Naive thymus-derived CD4-positive, alpha-beta T cell (primary cell): ENCODE data around the gene SOX9. TPM values are rescaled to one million over a fixed set of nuclear protein-coding genes. Genes with fewer than 3 reads are reported as not detected.
A peak's percentile ranks its signal among the peaks of the same experiment; 100 is the strongest.

ENCODE experiments used
- ATAC-seq: fragments of 150-1000 bp; cut with Tn5 transposase; 2 replicates; pipeline ENCODE4 v1.10.0; 2021; ENCODE audit warnings: mild to moderate bottlenecking, moderate library complexity
- CTCF ChIA-PET: fragments of 350-600 bp; sonication (Branson Sonifier 250); formaldehyde crosslinking; loops from one replicate; lab custom pipeline; 2021; ENCODE audit warnings: antibody characterized with exemption; lab: Charles Lee
- POLR2A ChIA-PET: fragments of 350-600 bp; sonication (Branson Sonifier 250); formaldehyde crosslinking; loops from one replicate; lab custom pipeline; 2021; ENCODE audit warnings: antibody characterized with exemption, inconsistent platforms; lab: Charles Lee
- DNase-seq, 9 donors: peaks; one replicate each; pipeline versions ENCODE4 v3.0.0 to v3.0.0-alpha.2; 2020 to 2022; ENCODE audit warnings: mixed read lengths in 1 of 9
- H3K27ac ChIP-seq: one replicate; pipeline ENCODE4 v1.7.0; 2013; ENCODE audit warnings: mild to moderate bottlenecking, low read depth, low read length, moderate library complexity
- H3K27me3 ChIP-seq, 2 donors: one replicate each; pipeline ENCODE4 v1.7.0; 2013; ENCODE audit warnings: low read length in 2 of 2, mild to moderate bottlenecking in 2 of 2, moderate library complexity in 2 of 2; ENCODE audit not compliant: control insufficient read depth in 2 of 2, insufficient read depth in 2 of 2
- H3K36me3 ChIP-seq, 3 experiments: 1 replicate in 2 of 3; 2 replicates in 1 of 3; pipeline ENCODE4 v1.7.0; 2013; ENCODE audit warnings: low read length in 3 of 3, mild to moderate bottlenecking in 3 of 3, moderate library complexity in 1 of 3; ENCODE audit not compliant: insufficient read depth in 3 of 3, control insufficient read depth in 2 of 3
- H3K4me1 ChIP-seq, 2 donors: one replicate each; pipeline ENCODE4 v1.7.0; 2013; ENCODE audit warnings: low read length in 2 of 2, mild to moderate bottlenecking in 2 of 2, moderate library complexity in 1 of 2; ENCODE audit not compliant: control insufficient read depth in 2 of 2, insufficient read depth in 2 of 2
- H3K4me3 ChIP-seq: 2 replicates; pipeline ENCODE4 v1.7.0; 2013; ENCODE audit warnings: mild to moderate bottlenecking, low read length
- H3K9me3 ChIP-seq, 3 experiments: 1 replicate in 2 of 3; 2 replicates in 1 of 3; pipeline ENCODE4 v1.7.0; 2013; ENCODE audit warnings: low read length in 3 of 3; ENCODE audit not compliant: control insufficient read depth in 2 of 3
- H3K27ac Mint-ChIP-seq, 9 donors: one replicate each; pipeline ENCODE4 v1.8.0; 2020 to 2022; ENCODE audit warnings: mixed read lengths in 9 of 9, mild to moderate bottlenecking in 8 of 9, moderate library complexity in 5 of 9, inconsistent platforms in 2 of 9
- H3K27me3 Mint-ChIP-seq, 5 donors: one replicate each; pipeline ENCODE4 v1.8.0; 2021 to 2022; ENCODE audit warnings: mixed read lengths in 5 of 5, mild to moderate bottlenecking in 1 of 5
- H3K36me3 Mint-ChIP-seq, 5 donors: one replicate each; pipeline ENCODE4 v1.8.0; 2020 to 2022; ENCODE audit warnings: mixed read lengths in 5 of 5, mild to moderate bottlenecking in 3 of 5, inconsistent platforms in 1 of 5
- H3K4me1 Mint-ChIP-seq, 7 donors: one replicate each; pipeline ENCODE4 v1.8.0; 2020 to 2022; ENCODE audit warnings: mixed read lengths in 7 of 7, mild to moderate bottlenecking in 3 of 7, inconsistent platforms in 1 of 7
- H3K4me3 Mint-ChIP-seq, 10 donors: one replicate each; pipeline ENCODE4 v1.8.0; 2020 to 2022; ENCODE audit warnings: mild to moderate bottlenecking in 10 of 10, mixed read lengths in 10 of 10, moderate library complexity in 6 of 10, inconsistent platforms in 2 of 10
- H3K9me3 Mint-ChIP-seq, 11 donors: one replicate each; pipeline ENCODE4 v1.8.0; 2020 to 2022; ENCODE audit warnings: mixed read lengths in 11 of 11, mild to moderate bottlenecking in 4 of 11, inconsistent platforms in 1 of 11, moderate library complexity in 1 of 11
- intact Hi-C, 2 donors: fragments of 100-400 bp; cut with micrococcal nuclease; formaldehyde crosslinking; loops; one replicate each; pipeline ENCODE4 v1.15.1; 2023
- polyA plus RNA-seq, 2 donors: library from polyadenylated mRNA; unstranded; fragments of 300-500 nt; fragmentation: Illumina TruSeq; gene quantifications; one replicate each; pipeline ENCODE4 v1.2.3, GENCODE V29; 2021
- total RNA-seq, 6 experiments: library from RNA in 5 of 6; stranded (reverse) in 5 of 6; gene quantifications; 1 replicate in 5 of 6; 2 replicates in 1 of 6; pipeline ENCODE4 v1.2.3 and lab custom pipeline; 2021 to 2026

SOX9 gene
- not detected for total RNA-seq
- not detected for polyA plus RNA-seq
- total RNA-seq (lab: John Stamatoyannopoulos, UW): not detected

- H3K27ac Mint-ChIP-seq: peak within 1 kb of the TSS in 1 of 9 donors; percentile 79
- H3K4me3 ChIP-seq: no peak within 1 kb of the TSS
- no peaks in the 10 kb centered on the region for H3K4me1 ChIP-seq
- no peak within 1 kb of the TSS for H3K27ac ChIP-seq
- ChIA-PET POLR2A (no interaction called here), CTCF (no interaction called here)
- H3K27me3 ChIP-seq: peaks cover 9% of the 10 kb centered on the region in 2 donors
- H3K4me1 Mint-ChIP-seq: peaks cover 8 to 29% (median 14%) of the 10 kb centered on the region in 7 donors
- no peak for ATAC-seq
- DNase-seq: no peak
- H3K36me3 Mint-ChIP-seq: peaks cover 0 to 14% (median 5%) of the 10 kb centered on the region in 5 donors
- no peaks in the 10 kb centered on the region for H3K9me3 ChIP-seq
- H3K27me3 Mint-ChIP-seq: peaks cover 61 to 80% (median 72%) of the 10 kb centered on the region in 5 donors
- no peaks in the 10 kb centered on the region for H3K36me3 ChIP-seq
- intact Hi-C loops: no loop called here
- H3K9me3 Mint-ChIP-seq: peaks cover 0 to 10% (median 0%) of the 10 kb centered on the region in 11 donors
- H3K4me3 Mint-ChIP-seq: peak within 1 kb of the TSS in 6 of 10 donors; percentile 30 to 61 (median 44)
These were observed at the start of gene SOX9 for GRCh38 chr17:72120642-72121163. Gene SOX9, plus strand, starts transcription at chr17:72121020. Its CDS starts 372 bp downstream, at chr17:72121392.

GRCh38 chr17:72071330-72071729, 49.5 kb upstream of the SOX9 start:
- Mint-ChIP-seq H3K4me3 (no peak overlapping the region), H3K27ac (no peak overlapping the region), H3K36me3 (peaks cover 0 to 2% (median 0%) of the 10 kb centered on the region in 5 donors), H3K9me3 (peaks cover 0 to 10% (median 2%) of the 10 kb centered on the region in 11 donors), H3K4me1 (peaks cover 0 to 1% (median 0%) of the 10 kb centered on the region in 7 donors), H3K27me3 (peaks cover 0 to 20% (median 0%) of the 10 kb centered on the region in 5 donors)
- H3K9me3 ChIP-seq: no peaks in the 10 kb centered on the region
- no peak for DNase-seq
- H3K36me3 ChIP-seq: no peaks in the 10 kb centered on the region
- intact Hi-C loops: no loop called here
- ChIA-PET POLR2A (no interaction called here), CTCF (no interaction called here)
- no peak overlapping the region for H3K4me3 ChIP-seq
- H3K27me3 ChIP-seq: no peaks in the 10 kb centered on the region
- no peak for ATAC-seq
- H3K4me1 ChIP-seq: no peaks in the 10 kb centered on the region
- H3K27ac ChIP-seq: no peak overlapping the region

- Mint-ChIP-seq H3K27ac (no peak overlapping the region), H3K4me1 (peaks cover 0 to 5% (median 0%) of the 10 kb centered on the region in 7 donors), H3K9me3 (peaks cover 0 to 21% (median 6%) of the 10 kb centered on the region in 11 donors), H3K4me3 (no peak overlapping the region), H3K27me3 (peaks cover 0 to 27% (median 0%) of the 10 kb centered on the region in 5 donors), H3K36me3 (peaks cover 0 to 6% (median 0%) of the 10 kb centered on the region in 5 donors)
- ChIA-PET POLR2A (no interaction called here), CTCF (interaction anchor here (0.6 kb wide), 1 partner anchor 12 kb away, joined by 3 read pairs; no protein-coding TSS in a partner anchor)
- Histone ChIP-seq H3K9me3 (peaks cover 0 to 3% (median 0%) of the 10 kb centered on the region in 3 experiments), H3K27me3 (no peaks in the 10 kb centered on the region), H3K36me3 (no peaks in the 10 kb centered on the region), H3K4me1 (no peaks in the 10 kb centered on the region), H3K4me3 (no peak overlapping the region), H3K27ac (no peak overlapping the region)
- ATAC-seq (no peak), DNase-seq (no peak)
- intact Hi-C loops: no loop called here
These were observed 44.7 kb upstream of the SOX9 start for GRCh38 chr17:72075995-72076677.

GRCh38 chr17:72076678-72077030, 44.2 kb upstream of the SOX9 start:
- no peak overlapping the region for H3K27ac ChIP-seq
- DNase-seq (no peak), ATAC-seq (no peak)
- Mint-ChIP-seq H3K36me3 (peaks cover 0 to 6% (median 0%) of the 10 kb centered on the region in 5 donors), H3K4me1 (peaks cover 0 to 5% (median 0%) of the 10 kb centered on the region in 7 donors), H3K9me3 (peaks cover 0 to 23% (median 6%) of the 10 kb centered on the region in 11 donors), H3K4me3 (no peak overlapping the region), H3K27ac (no peak overlapping the region), H3K27me3 (peaks cover 0 to 24% (median 0%) of the 10 kb centered on the region in 5 donors)
- ChIA-PET POLR2A (no interaction called here), CTCF (no interaction called here)
- H3K9me3 ChIP-seq: peaks cover 0 to 3% (median 0%) of the 10 kb centered on the region in 3 experiments
- H3K27me3 ChIP-seq: no peaks in the 10 kb centered on the region
- H3K4me1 ChIP-seq: no peaks in the 10 kb centered on the region
- intact Hi-C loops: no loop called here
- H3K4me3 ChIP-seq: no peak overlapping the region
- H3K36me3 ChIP-seq: no peaks in the 10 kb centered on the region

GRCh38 chr17:72077326-72077960, 43.4 kb upstream of the SOX9 start:
- H3K36me3 ChIP-seq: no peaks in the 10 kb centered on the region
- H3K27me3 ChIP-seq: no peaks in the 10 kb centered on the region
- no peak overlapping the region for H3K27ac Mint-ChIP-seq
- no peak overlapping the region for H3K4me3 ChIP-seq
- peaks cover 0 to 6% (median 0%) of the 10 kb centered on the region in 5 donors for H3K36me3 Mint-ChIP-seq
- no peaks in the 10 kb centered on the region for H3K4me1 ChIP-seq
- H3K4me3 Mint-ChIP-seq: no peak overlapping the region
- peaks cover 0 to 28% (median 0%) of the 10 kb centered on the region in 5 donors for H3K27me3 Mint-ChIP-seq
- DNase-seq (no peak), ATAC-seq (no peak)
- H3K4me1 Mint-ChIP-seq: peaks cover 0 to 5% (median 0%) of the 10 kb centered on the region in 7 donors
- H3K9me3 ChIP-seq: peaks cover 0 to 3% (median 0%) of the 10 kb centered on the region in 3 experiments
- peaks cover 0 to 28% (median 7%) of the 10 kb centered on the region in 11 donors for H3K9me3 Mint-ChIP-seq
- intact Hi-C loops: no loop called here
- CTCF ChIA-PET: no interaction called here
- POLR2A ChIA-PET: no interaction called here
- H3K27ac ChIP-seq: no peak overlapping the region

- Histone ChIP-seq H3K27ac (no peak overlapping the region), H3K4me1 (no peaks in the 10 kb centered on the region), H3K27me3 (no peaks in the 10 kb centered on the region), H3K4me3 (no peak overlapping the region), H3K9me3 (peaks cover 0 to 3% (median 0%) of the 10 kb centered on the region in 3 experiments), H3K36me3 (no peaks in the 10 kb centered on the region)
- POLR2A ChIA-PET: interaction anchor here (0.8 kb wide), 1 partner anchor 50 kb away, joined by 3 read pairs; no protein-coding TSS in a partner anchor
- ATAC-seq: no peak
- Mint-ChIP-seq H3K27ac (no peak overlapping the region), H3K36me3 (peaks cover 0 to 6% (median 0%) of the 10 kb centered on the region in 5 donors), H3K4me3 (no peak overlapping the region), H3K4me1 (peaks cover 0 to 5% (median 0%) of the 10 kb centered on the region in 7 donors), H3K27me3 (peaks cover 0 to 21% (median 0%) of the 10 kb centered on the region in 5 donors), H3K9me3 (peaks cover 0 to 28% (median 5%) of the 10 kb centered on the region in 11 donors)
- intact Hi-C loops: no loop called here
- CTCF ChIA-PET: no interaction called here
- no peak for DNase-seq
These were observed 41.1 kb upstream of the SOX9 start for GRCh38 chr17:72079700-72080099.
